ENCODE data around the gene PRSS57. TPM values are rescaled to one million over a fixed set of nuclear protein-coding genes. Genes with fewer than 3 reads are reported as not detected.

The PRSS57 gene
- total and polyA plus RNA-seq, 2 of the 13 experiments (the other 11 are each of a cell fraction or from before 2014, with no cell fraction given), result 0.12 TPM; not detected in 1

- TF ChIP-seq, protein P1, sequence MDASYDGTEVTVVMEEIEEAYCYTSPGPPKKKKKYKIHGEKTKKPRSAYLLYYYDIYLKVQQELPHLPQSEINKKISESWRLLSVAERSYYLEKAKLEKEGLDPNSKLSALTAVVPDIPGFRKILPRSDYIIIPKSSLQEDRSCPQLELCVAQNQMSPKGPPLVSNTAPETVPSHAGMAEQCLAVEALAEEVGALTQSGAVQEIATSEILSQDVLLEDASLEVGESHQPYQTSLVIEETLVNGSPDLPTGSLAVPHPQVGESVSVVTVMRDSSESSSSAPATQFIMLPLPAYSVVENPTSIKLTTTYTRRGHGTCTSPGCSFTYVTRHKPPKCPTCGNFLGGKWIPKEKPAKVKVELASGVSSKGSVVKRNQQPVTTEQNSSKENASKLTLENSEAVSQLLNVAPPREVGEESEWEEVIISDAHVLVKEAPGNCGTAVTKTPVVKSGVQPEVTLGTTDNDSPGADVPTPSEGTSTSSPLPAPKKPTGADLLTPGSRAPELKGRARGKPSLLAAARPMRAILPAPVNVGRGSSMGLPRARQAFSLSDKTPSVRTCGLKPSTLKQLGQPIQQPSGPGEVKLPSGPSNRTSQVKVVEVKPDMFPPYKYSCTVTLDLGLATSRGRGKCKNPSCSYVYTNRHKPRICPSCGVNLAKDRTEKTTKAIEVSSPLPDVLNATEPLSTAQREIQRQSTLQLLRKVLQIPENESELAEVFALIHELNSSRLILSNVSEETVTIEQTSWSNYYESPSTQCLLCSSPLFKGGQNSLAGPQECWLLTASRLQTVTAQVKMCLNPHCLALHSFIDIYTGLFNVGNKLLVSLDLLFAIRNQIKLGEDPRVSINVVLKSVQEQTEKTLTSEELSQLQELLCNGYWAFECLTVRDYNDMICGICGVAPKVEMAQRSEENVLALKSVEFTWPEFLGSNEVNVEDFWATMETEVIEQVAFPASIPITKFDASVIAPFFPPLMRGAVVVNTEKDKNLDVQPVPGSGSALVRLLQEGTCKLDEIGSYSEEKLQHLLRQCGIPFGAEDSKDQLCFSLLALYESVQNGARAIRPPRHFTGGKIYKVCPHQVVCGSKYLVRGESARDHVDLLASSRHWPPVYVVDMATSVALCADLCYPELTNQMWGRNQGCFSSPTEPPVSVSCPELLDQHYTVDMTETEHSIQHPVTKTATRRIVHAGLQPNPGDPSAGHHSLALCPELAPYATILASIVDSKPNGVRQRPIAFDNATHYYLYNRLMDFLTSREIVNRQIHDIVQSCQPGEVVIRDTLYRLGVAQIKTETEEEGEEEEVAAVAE (CRISPR knock-in tag; IDR thresholded peaks at IDR 0.05; ENCODE audit: borderline replicate concordance), result peak; percentile 46; the same call in 1 of the 2 replicates
- TF ChIP-seq ZNF83 (CRISPR knock-in tag; IDR thresholded peaks at IDR 0.05; ENCODE audit: borderline replicate concordance) (no peak), CAMTA2 (CRISPR knock-in tag; IDR thresholded peaks at IDR 0.05; ENCODE audit: borderline replicate concordance) (0 out of 2 replicates have a peak, but pooled peaks have one; percentile 28), CCAR2 (optimal IDR thresholded peaks at IDR 0.05; ENCODE audit: low read depth, low read length) (no peak), NCOA2 (CRISPR knock-in tag; IDR thresholded peaks at IDR 0.05) (no peak; the same call in 1 of the 2 replicates), TRAFD1 (CRISPR knock-in tag; IDR thresholded peaks at IDR 0.05; ENCODE audit: borderline replicate concordance) (no peak), ZNF7 (CRISPR knock-in tag; IDR thresholded peaks at IDR 0.05) (no peak), TAF1 (CRISPR knock-in tag; IDR thresholded peaks at IDR 0.05) (no peak), HIVEP1 (CRISPR knock-in tag; IDR thresholded peaks at IDR 0.05) (peak; percentile 68; the same call in 1 of the 2 replicates), HNRNPK (IDR thresholded peaks at IDR 0.05; ENCODE audit: low read depth, low read length, poor library complexity, severe bottlenecking) (no peak), DMAP1 (CRISPR knock-in tag; IDR thresholded peaks at IDR 0.05) (no peak; the same call in 1 of the 2 replicates), RFX1 (IDR thresholded peaks at IDR 0.05) (no peak), HOXA9 (CRISPR knock-in tag; IDR thresholded peaks at IDR 0.05; ENCODE audit: borderline replicate concordance) (no peak), EP300 (IDR thresholded peaks at IDR 0.05; ENCODE audit: low read depth in 2 of 2, low read length in 2 of 2) (peak in 1 of 2 experiments; percentile 30; a peak in 3 of 4 replicates), EP300 (CRISPR knock-in tag; IDR thresholded peaks at IDR 0.05; ENCODE audit: borderline replicate concordance) (no peak), ZNF777 (CRISPR knock-in tag; IDR thresholded peaks at IDR 0.05) (no peak; the same call in 1 of the 2 replicates), KDM3A (CRISPR knock-in tag; IDR thresholded peaks at IDR 0.05; ENCODE audit: low read depth) (peak; percentile 67; the same call in 1 of the 2 replicates), DNMT3B (CRISPR knock-in tag; conservative IDR thresholded peaks at IDR 0.05) (0 out of 2 replicates have a peak, but pooled peaks have one; percentile 30), ZKSCAN5 (CRISPR knock-in tag; IDR thresholded peaks at IDR 0.05) (peak; percentile 84; the same call in 1 of the 2 replicates)
- TF ChIP-seq, protein P2, sequence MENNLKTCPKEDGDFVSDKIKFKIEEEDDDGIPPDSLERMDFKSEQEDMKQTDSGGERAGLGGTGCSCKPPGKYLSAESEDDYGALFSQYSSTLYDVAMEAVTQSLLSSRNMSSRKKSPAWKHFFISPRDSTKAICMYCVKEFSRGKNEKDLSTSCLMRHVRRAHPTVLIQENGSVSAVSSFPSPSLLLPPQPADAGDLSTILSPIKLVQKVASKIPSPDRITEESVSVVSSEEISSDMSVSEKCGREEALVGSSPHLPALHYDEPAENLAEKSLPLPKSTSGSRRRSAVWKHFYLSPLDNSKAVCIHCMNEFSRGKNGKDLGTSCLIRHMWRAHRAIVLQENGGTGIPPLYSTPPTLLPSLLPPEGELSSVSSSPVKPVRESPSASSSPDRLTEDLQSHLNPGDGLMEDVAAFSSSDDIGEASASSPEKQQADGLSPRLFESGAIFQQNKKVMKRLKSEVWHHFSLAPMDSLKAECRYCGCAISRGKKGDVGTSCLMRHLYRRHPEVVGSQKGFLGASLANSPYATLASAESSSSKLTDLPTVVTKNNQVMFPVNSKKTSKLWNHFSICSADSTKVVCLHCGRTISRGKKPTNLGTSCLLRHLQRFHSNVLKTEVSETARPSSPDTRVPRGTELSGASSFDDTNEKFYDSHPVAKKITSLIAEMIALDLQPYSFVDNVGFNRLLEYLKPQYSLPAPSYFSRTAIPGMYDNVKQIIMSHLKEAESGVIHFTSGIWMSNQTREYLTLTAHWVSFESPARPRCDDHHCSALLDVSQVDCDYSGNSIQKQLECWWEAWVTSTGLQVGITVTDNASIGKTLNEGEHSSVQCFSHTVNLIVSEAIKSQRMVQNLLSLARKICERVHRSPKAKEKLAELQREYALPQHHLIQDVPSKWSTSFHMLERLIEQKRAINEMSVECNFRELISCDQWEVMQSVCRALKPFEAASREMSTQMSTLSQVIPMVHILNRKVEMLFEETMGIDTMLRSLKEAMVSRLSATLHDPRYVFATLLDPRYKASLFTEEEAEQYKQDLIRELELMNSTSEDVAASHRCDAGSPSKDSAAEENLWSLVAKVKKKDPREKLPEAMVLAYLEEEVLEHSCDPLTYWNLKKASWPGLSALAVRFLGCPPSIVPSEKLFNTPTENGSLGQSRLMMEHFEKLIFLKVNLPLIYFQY (CRISPR knock-in tag; IDR thresholded peaks at IDR 0.05; ENCODE audit: borderline replicate concordance), result peak; percentile 26; the same call in 1 of the 2 replicates
These were observed 44.9 kb upstream of the PRSS57 start (continued) for GRCh38 chr19:739998-740715.

Measured in HepG2 (cell line).